Fibroblast of lung (primary cell): ENCODE results near the gene PRKAG3. TPM values are rescaled to one million over a fixed set of nuclear protein-coding genes. Genes with fewer than 3 reads are reported as not detected.

Source experiments
- DNase-seq, 2 donors: peaks; one replicate each; pipeline versions ENCODE4 v3.0.0 to v3.0.0-alpha.2; 2010; ENCODE audit warnings: low read depth in 2 of 2
- H2AFZ ChIP-seq: 2 replicates; pipeline ENCODE4 v1.5.1; 2012; ENCODE audit warnings: low read length, control low read depth, inconsistent platforms
- H3K27ac ChIP-seq: 2 replicates; pipeline ENCODE4 v1.5.1; 2011; ENCODE audit warnings: low read length, control low read depth; ENCODE audit not compliant: insufficient read depth
- H3K27me3 ChIP-seq: 2 replicates; pipeline ENCODE4 v1.5.1; 2011; ENCODE audit warnings: mild to moderate bottlenecking, low read length; ENCODE audit not compliant: control insufficient read depth, insufficient read depth
- H3K36me3 ChIP-seq: 2 replicates; pipeline ENCODE4 v1.5.1; 2011; ENCODE audit warnings: low read length; ENCODE audit not compliant: control insufficient read depth, insufficient read depth
- H3K4me1 ChIP-seq: 2 replicates; pipeline ENCODE4 v1.5.1; 2011; ENCODE audit warnings: low read length; ENCODE audit not compliant: control insufficient read depth, insufficient read depth; ENCODE audit errors: extremely low read depth
- H3K4me2 ChIP-seq: 2 replicates; pipeline ENCODE4 v1.5.1; 2011; ENCODE audit warnings: low read length, control low read depth; ENCODE audit not compliant: insufficient read depth; ENCODE audit errors: extremely low read depth
- H3K4me3 ChIP-seq, 4 experiments: fragments of 200-600 bp in 1 of 4; sonication (generic) in 1 of 4; replicated peaks in 1 of 4; 2 replicates each; pipeline ENCODE4 v1.5.1; 2011 to 2016; ENCODE audit warnings: low read length in 4 of 4, low read depth in 3 of 4, mild to moderate bottlenecking in 3 of 4, control low read depth in 2 of 4, inconsistent platforms in 1 of 4, mixed read lengths in 1 of 4; ENCODE audit not compliant: insufficient read depth in 1 of 4; ENCODE audit errors: control extremely low read depth in 1 of 4
- H3K79me2 ChIP-seq: 2 replicates; pipeline ENCODE4 v1.5.1; 2012; ENCODE audit warnings: mild to moderate bottlenecking, low read length, inconsistent platforms; ENCODE audit not compliant: control insufficient read depth, insufficient read depth
- H3K9ac ChIP-seq: 2 replicates; pipeline ENCODE4 v1.5.1; 2011; ENCODE audit warnings: mild to moderate bottlenecking, low read length, control low read depth; ENCODE audit not compliant: insufficient read depth
- H3K9me3 ChIP-seq: 2 replicates; pipeline ENCODE4 v1.5.1; 2012; ENCODE audit warnings: low read depth, low read length; ENCODE audit not compliant: control insufficient read depth, insufficient read depth
- H4K20me1 ChIP-seq: 2 replicates; pipeline ENCODE4 v1.5.1; 2011; ENCODE audit warnings: low read length; ENCODE audit not compliant: control insufficient read depth, insufficient read depth; ENCODE audit errors: extremely low read depth
- EZH2 ChIP-seq: IDR thresholded peaks from 2 replicates; pipeline ENCODE4 v1.5.1; 2012; ENCODE audit warnings: low read length, control low read depth, mild to moderate bottlenecking; ENCODE audit errors: missing control alignments
- polyA plus RNA-seq, 2 donors: library from polyadenylated mRNA; depleted of rRNA in 1 of 2; stranded (reverse) in 1 of 2; unstranded in 1 of 2; fragments of >200 nt; gene quantifications; 2 replicates each; pipeline ENCODE4 v1.2.1, GENCODE V29; 2011 to 2012; ENCODE audit warnings: missing spikeins in 1 of 2
- total RNA-seq: library from RNA; depleted of rRNA; stranded (reverse); fragments of >200 nt; gene quantifications from 2 replicates; pipeline ENCODE4 v1.2.1, GENCODE V29; 2014
- TF ChIP-seq, protein P1 (sequence below), 2 donors: IDR thresholded peaks in 1 of 2; conservative IDR thresholded peaks in 1 of 2; 1 replicate in 1 of 2; 2 replicates in 1 of 2; pipeline ENCODE4 v1.5.1; 2011 to 2012; ENCODE audit warnings: low read length in 2 of 2, control low read depth in 1 of 2, inconsistent platforms in 1 of 2, low read depth in 1 of 2, mild to moderate bottlenecking in 1 of 2

PRKAG3 gene
- total and polyA plus RNA-seq, 2 donors (not counting 1 experiment from before 2014, with no cell fraction given): 0.33 TPM; not detected in 1

DNA sequence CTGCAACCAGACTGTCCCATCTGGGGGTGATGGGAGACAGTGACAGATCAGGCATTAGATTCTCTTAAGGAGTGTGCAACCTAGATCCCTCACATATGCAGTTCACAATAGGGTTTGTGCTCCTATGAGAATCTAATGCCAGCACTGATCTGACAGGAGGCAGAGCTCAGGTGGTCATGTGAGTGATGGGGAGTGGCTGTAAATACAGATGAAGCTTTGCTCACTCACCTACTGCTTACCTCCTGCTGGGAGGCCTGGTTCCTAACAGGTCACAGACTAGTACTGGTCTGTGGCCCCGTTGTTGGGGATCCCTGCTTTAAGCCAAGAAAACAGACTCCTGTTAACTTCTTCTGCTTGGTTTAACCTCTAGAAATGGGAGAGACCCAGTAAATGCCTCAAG lies 46.5 kb downstream of the PRKAG3 start:
- Histone ChIP-seq H3K36me3 (no peaks in the 10 kb centered on the region), H3K9ac (no peak overlapping the region), H3K79me2 (no peaks in the 10 kb centered on the region), H3K9me3 (no peaks in the 10 kb centered on the region), H4K20me1 (no peaks in the 10 kb centered on the region), H2AFZ (no peak overlapping the region), H3K4me2 (no peak overlapping the region), H3K4me3 (no peak overlapping the region), H3K27me3 (peaks cover 2% of the 10 kb centered on the region), H3K27ac (no peak overlapping the region), H3K4me1 (peaks cover 2% of the 10 kb centered on the region)
- DNase-seq: no peak
- TF ChIP-seq, protein P1, sequence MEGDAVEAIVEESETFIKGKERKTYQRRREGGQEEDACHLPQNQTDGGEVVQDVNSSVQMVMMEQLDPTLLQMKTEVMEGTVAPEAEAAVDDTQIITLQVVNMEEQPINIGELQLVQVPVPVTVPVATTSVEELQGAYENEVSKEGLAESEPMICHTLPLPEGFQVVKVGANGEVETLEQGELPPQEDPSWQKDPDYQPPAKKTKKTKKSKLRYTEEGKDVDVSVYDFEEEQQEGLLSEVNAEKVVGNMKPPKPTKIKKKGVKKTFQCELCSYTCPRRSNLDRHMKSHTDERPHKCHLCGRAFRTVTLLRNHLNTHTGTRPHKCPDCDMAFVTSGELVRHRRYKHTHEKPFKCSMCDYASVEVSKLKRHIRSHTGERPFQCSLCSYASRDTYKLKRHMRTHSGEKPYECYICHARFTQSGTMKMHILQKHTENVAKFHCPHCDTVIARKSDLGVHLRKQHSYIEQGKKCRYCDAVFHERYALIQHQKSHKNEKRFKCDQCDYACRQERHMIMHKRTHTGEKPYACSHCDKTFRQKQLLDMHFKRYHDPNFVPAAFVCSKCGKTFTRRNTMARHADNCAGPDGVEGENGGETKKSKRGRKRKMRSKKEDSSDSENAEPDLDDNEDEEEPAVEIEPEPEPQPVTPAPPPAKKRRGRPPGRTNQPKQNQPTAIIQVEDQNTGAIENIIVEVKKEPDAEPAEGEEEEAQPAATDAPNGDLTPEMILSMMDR (conservative IDR thresholded peaks at IDR 0.05 in 1 of 2, IDR thresholded peaks at IDR 0.05 in 1 of 2; ENCODE audit: low read depth in 1 of 2, low read length in 2 of 2): no peak
- no peak for TF ChIP-seq EZH2

DNA sequence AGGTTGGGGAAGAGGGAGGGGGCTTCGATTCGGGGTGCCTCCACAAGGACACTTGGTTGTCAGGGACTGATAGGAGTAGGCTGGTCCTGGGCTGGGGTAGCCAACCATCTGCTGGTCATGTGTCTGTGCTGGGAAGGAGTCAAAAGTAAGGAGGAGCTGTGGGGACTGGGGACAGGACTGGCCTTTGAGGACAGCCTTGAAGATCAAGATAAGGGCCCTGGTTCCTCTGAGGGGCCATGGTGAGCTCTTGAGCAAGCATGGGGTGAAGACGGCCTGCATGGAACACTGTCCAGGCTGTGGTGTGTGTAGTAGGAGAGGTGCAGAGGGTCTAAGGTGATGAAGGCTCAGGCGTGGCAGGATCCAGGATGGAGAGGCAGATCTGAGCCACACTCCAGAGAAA lies 47.9 kb downstream of the PRKAG3 start:
- H3K36me3 ChIP-seq: no peaks in the 10 kb centered on the region
- peak overlapping the region in 1 of 4 experiments; percentile 20 for H3K4me3 ChIP-seq
- H3K79me2 ChIP-seq: no peaks in the 10 kb centered on the region
- H3K9ac ChIP-seq: no peak overlapping the region
- no peaks in the 10 kb centered on the region for H4K20me1 ChIP-seq
- no peak for DNase-seq
- TF ChIP-seq, protein P1 (conservative IDR thresholded peaks at IDR 0.05 in 1 of 2, IDR thresholded peaks at IDR 0.05 in 1 of 2; ENCODE audit: low read depth in 1 of 2, low read length in 2 of 2): no peak
- no peak for TF ChIP-seq EZH2
- H3K9me3 ChIP-seq: no peaks in the 10 kb centered on the region
- no peak overlapping the region for H2AFZ ChIP-seq
- peaks cover 2% of the 10 kb centered on the region for H3K27me3 ChIP-seq
- H3K4me1 ChIP-seq: peaks cover 2% of the 10 kb centered on the region
- H3K4me2 ChIP-seq: no peak overlapping the region
- no peak overlapping the region for H3K27ac ChIP-seq

DNA sequence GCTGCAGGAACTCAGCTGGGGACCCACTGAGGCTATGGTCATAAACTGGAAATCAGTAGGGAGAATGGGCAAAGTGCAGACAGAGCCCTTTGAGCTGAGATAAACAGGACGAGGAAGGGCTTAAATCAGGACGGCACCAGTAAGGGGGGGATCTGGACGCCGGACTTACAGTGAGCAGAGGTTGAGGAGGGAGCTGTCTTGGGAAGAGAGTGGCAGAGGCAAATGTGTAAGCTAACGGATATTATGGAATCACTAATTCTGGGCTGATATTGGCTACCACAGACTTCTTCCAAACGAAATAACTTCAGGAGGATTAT lies 49.1 kb downstream of the PRKAG3 start:
- no peak for TF ChIP-seq EZH2
- TF ChIP-seq, protein P1 (conservative IDR thresholded peaks at IDR 0.05 in 1 of 2, IDR thresholded peaks at IDR 0.05 in 1 of 2; ENCODE audit: low read depth in 1 of 2, low read length in 2 of 2): no peak
- peak overlapping the region; percentile 72 for H3K4me2 ChIP-seq
- peak overlapping the region; percentile 77 for H2AFZ ChIP-seq
- no peak overlapping the region for H3K27ac ChIP-seq
- no peaks in the 10 kb centered on the region for H3K9me3 ChIP-seq
- H3K27me3 ChIP-seq: peaks cover 2% of the 10 kb centered on the region
- peak overlapping the region; percentile 53 to 83 (median 68) for H3K4me3 ChIP-seq
- peaks cover 2% of the 10 kb centered on the region for H3K4me1 ChIP-seq
- H3K79me2 ChIP-seq: no peaks in the 10 kb centered on the region
- H3K9ac ChIP-seq: peak overlapping the region; percentile 62
- DNase-seq: peak in 1 of 2 donors; percentile 22
- no peaks in the 10 kb centered on the region for H4K20me1 ChIP-seq
- H3K36me3 ChIP-seq: no peaks in the 10 kb centered on the region
